Cerebellar cortex (tissue), 1 donor: Measurements from ENCODE around the gene SCAMP3.
A peak's percentile ranks its signal among the peaks of the same experiment; 100 is the strongest.
"Not testable (repeated sequence)": the region's sequence is repeated elsewhere in the genome, so short reads cannot be mapped to it uniquely, and the experiment has no call there.

ENCODE experiments used
- DNase-seq: peaks from one replicate; pipeline ENCODE4 v3.0.0-alpha.2; 2015; ENCODE audit warnings: low spot score

The SCAMP3 gene

DNA sequence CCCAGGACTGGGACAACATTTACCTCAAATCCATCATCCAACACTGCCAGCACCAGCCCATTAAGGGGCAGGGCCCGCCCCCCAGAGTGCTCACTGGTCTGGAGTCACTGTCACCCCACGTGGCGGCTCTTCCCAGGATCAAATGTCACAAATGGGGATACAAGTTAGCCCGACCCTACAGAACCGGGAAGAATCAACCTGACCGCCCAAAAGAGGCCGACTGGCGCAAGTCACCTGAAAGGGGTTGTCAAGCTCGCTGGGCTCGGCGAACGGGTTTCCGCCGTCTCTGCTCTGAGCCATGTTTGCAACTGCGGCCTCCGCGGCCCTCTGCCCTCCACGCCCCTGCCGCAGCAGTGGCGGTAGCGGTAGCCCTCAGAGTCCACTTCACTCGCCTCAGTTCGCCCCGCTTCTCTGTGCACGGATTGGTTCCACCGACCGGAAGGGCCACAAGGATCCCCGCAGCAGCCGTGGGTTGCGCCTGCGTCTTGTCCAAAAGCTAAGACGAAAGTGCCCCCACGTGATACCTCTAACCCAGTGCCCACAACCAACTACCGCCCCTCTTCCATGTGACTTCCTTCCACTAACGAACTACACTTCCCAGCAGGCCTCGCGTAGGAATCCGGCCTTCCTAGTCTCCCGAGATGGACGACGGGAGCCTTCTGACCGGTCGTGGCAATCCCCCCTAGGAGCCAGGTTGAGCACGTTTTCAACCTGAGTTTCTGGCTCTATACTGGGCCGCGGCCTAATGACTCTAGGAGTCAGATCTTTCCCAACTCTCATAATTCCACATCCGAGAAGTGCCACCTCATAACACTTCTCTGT lies at the start of gene SCAMP3:
Gene SCAMP3 (minus strand): TSS at position 509 of the 822 bp plus-strand sequence. CDS start 209 bp downstream, at position 300.
- DNase-seq = peak; percentile 100

DNA sequence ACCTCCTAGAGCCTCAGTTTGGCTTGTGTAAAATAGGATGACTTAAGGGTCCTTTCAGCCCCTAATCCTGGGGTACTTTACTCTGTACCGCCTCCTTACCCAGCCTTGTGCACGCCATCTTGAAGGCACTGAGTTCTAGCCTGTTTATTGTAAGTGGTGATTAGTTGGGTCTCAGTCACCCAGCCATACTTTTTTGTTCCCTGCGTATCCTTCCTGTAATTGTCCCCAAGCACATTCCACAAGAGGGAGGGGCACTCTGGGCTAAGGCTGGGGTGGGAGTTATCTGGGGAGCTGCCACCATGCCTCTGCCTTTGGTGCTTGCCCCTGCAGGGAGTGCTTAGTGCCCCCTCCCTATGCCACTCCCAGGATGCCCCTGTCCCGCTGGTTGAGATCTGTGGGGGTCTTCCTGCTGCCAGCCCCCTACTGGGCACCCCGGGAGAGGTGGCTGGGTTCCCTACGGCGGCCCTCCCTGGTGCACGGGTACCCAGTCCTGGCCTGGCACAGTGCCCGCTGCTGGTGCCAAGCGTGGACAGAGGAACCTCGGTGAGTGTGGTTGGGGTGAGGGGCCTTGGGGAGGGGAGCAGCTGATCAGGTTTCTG lies 47.4 kb upstream of the SCAMP3 start:
- no peak for DNase-seq

DNA sequence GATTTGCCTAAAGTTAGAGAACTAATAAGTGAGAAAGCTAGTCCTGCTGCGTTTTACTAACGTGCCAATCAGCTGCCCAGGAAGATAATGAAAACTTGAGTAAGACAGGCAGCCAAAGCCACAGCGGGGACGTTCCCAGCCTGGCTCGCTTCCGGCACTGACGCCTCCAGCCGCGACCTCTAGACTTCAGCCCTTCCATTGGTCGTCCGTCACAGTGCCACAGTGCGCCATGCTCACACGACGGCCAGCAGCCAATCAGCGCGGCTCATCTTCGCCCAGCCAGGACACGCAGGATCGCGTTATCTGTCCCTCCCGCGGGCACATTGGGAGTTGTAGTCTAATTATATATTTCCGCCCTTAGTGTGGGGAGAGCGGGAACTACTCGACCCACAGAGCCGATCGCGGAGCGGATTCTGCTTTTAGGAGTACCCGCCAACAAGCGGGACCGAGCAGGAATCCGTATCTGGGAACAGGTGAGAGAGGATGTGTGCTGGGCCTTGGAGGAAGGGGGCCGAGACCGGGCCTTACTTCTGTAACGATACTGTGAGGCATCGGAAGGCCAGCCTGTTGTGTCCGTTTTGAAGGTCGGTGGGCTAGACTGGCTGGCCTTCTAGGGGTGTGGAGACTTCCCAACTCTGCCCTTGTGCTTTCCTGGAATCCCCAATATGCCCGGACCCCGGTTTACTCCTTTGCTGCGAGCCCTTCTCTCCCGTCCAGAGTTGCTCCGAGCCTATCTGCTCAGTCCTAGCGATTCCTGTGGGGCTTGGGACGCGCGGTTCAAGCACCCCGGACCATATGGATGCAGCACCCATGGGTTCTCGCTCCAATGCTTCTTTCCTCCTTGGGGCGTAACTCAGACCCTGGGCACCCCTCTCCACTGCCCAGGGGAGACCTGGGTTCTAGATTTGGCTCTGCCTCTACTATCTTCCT lies 46.6 kb upstream of the SCAMP3 start, which contains the start of gene FDPS:
Gene FDPS (plus strand): TSS at position 374 of the 930 bp plus-strand sequence. CDS start 924 bp downstream, outside the sequence.
- DNase-seq = peak; percentile 100

DNA sequence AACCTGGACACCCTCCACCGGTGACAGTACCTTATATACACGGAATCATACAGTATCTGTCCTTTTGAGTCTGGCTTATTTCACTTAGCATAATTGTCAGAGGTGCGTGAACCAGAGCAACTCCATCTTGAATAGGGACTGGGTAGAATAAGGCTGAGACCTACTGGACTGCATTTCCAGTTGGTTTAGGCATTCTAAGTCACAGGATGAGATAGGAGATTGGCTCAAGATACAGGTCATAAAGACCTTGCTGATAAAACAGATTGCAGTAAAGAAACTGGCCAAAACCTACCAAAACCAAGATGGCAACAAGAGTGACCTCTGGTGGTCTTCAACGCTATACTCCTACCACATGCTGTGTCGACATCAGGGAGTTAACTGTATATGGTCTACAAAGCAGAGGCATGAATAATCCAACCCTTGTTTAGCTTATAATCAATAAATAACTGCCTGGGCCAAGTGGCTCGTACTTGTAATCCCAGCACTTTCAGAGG lies 45.1 kb upstream of the SCAMP3 start:
- peak; percentile 61 for DNase-seq

DNA sequence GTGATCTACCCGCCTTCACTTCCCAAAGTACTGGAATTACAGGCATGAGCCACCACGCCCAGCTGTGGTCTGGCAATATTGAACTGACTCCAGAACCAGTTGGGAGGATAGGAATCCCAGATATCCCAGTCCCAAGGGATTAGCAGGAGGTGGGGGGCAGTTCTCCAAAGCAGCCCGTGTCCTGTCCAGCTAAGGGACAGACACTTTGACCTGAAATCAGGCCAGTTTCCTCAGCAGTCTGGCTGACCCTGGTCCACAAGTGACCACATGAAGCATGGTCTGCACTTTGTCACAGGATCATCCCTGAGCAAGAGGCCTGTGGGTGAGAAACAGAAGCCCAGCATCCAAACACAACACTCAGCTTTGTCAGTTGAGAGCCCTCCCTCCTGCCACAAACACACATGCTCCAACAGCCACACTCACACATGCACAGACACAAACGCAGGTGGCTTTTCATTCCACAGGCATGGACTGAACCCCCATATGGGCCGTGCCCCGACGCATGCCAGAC lies 43.8 kb upstream of the SCAMP3 start:
- no peak for DNase-seq

DNA sequence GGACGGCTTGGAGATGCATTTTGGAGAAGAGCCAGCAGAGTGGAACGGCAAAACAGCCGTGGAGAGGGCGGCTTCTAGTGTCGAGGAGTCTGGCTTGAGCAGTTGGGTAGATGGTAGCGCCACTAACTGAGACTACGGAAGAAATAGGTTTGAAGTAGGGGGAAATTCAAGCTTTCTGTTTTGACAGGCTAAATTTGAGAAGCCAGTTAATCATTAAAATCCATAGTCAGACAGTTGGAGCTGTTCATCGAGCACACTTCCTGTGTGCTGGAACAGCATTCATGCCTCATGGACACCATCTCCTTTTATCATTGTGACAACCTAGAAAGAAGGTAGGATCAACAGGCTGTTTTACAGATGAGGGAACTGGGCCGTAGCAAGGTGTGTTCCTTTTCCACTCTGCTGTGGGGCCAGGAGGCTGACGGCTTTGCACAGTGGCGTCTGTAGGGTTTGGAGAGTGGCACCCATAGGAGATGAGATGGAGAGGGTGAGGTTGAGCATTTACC lies 42.5 kb upstream of the SCAMP3 start:
- no peak for DNase-seq

DNA sequence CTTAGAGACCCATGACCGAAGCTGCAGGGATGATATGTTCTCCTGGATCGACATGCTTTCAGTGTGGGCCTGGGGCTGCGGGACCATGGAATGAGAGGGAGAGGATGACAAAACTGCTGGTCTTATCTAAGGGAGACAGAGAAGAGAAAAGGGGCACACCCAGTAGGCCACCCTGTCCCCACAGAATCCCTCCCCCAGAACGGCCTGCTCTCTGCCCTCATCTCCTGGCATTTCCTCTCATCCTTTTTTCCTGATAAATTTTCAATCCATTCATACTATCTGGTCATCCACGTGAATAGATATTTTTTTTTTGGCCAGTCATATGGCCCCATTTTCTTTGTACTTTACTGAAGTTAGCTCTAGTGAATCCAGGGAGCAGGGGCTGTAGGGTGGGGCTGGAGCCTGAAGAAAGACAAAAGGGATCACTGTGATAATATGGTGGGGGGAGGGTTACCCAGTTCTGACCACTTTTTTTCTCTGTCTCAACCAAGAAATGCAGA lies 39.2 kb upstream of the SCAMP3 start, which contains the start of gene PKLR:
Gene PKLR (minus strand): TSS at position 97 of the 500 bp plus-strand sequence. CDS start 43 bp downstream, at position 54.
- no peak for DNase-seq

DNA sequence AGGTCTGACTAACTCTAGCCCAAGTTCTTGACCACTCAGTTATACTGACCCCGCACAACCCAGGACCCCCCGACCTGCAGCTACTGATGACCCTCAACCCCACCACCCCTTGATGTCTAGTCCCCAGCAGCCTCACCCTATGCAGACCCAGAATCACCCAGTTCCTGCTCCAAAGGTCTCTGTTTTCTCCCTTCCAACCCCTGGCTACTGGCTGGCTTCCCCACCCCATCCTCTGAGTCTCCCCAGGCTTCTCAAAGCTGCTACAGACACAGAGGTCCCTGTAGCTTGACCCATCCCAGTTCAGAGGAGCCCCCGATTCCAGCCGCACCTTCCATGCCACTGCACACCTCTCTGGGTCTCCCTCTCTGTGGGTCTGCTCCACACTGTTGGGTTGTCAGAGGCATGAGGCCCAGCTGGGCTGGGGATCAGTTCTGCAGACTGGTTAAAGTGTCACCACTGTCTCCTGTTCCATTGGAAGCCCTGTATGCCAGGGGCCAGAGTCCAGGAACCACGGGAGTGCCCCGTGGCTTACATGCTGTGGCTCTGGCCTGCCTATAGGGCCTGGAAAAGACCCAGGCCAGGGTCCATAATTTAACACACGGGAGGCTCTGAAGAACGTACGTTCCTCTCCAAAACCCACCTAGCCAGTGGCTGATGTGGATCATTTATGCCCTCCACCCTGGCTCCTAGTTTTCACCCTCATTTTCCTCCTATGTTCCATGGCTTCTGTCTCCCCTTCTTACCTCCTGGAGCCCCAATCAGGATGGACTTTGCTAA lies 38.6 kb upstream of the SCAMP3 start:
- no peak for DNase-seq

DNA sequence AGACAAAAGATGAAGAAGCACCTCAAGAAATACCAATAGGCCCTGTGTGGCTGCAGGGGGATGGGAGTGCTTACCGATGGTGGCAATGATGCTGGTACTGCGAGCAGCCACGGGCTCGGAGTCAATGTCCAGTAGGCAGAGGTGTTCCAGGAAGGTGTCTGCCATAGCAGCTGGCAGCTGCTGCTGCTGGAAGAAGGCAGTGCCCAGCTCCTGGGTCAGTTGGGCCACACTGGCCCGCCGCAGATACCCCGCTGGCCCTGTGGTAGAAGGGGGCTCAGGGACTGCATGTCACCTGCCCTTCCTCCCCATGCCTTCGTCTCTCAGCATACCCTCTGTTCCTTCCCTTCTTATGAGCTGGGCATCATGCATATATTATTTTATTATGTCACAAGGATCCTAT lies 37.9 kb upstream of the SCAMP3 start:
- DNase-seq = no peak

DNA sequence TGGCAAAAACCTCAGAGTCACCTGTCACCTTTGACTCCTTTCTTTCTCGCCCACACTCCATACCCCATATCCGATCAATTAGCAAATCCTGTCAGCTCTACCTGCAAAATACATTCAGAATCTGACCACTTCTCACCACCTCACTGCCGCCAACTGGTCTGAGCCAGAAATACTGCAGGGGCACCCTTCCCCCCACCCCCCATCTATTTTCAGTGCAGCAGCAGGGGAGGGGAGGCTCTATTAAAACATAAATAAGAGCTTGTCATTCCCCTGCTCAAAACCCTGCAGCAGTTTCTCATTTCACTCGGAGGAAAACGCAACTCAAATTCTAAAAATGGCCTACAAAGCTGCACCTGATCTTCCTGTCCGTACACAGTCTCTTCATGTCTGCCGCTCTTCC lies 35.2 kb upstream of the SCAMP3 start:
- no peak for DNase-seq

DNA sequence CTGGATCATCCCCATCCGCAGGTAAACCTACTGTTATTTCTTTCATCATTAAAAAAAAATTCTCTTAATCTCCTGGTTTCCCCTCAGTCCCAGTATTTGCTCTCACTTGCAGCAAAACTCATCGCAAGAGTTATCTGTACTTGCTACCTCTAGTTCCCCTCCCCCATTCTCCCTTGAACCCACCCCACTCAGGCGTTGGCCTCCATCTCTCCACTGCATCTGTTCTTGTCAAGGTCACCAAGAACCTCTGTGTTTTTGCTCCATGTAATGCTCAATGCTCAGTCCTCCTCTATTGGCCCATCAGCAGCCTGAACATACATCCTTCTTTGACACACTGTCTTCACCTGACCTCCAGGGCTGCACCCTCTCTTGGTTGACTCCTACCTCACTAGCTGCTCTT lies 34.5 kb upstream of the SCAMP3 start:
- DNase-seq = no peak

DNA sequence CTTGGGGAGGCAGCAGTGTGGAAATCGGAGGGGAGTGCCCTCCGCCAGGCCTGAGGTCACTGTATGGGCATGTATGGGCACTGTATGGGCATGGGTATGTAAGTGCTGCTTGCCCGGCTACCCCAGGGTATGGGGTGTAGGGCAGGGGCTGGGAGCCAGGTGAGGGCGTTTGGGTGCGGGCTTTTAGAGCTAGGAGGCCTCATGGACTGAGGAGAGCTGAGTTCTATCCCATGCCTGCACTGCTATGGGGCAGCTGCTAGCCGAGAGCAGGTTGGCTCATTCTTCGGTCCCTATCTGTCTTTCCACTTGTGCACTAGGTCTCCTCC lies 33.7 kb upstream of the SCAMP3 start:
- no peak for DNase-seq

DNA sequence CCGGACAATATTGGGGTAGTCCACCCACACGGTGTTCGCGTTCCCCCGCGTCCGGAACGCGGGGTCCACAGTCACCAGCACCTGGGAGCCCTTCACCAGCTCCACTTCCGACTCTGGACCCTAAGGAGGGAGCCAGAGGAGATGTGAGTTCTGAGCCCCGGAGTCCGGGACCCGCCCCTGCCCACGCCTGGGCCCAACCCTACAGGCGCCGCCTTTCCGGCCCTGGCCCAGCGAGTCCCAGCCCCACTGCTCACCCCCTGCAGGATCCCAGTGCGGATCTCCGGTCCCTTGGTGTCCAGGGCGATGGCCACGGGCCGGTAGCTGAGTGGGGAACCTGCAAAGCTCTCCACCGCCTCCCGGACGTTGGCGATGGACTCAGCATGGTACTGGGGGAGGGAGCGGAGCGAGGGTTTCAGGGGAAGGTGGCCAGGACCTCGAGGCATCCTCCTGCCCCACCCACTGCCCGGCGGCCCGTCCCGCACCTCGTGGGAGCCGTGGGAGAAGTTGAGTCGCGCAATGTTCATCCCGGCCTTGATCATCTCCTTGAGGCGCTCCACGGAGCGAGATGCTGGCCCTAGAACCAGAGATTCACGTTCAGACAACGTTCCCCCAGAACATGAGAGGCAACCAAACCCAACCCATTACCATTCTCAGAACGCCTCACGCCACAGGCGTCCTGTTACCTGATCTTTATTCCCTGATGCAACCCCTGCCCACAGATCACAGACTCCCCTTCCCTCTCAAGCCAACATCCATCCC lies 33.2 kb upstream of the SCAMP3 start:
- no peak for DNase-seq

DNA sequence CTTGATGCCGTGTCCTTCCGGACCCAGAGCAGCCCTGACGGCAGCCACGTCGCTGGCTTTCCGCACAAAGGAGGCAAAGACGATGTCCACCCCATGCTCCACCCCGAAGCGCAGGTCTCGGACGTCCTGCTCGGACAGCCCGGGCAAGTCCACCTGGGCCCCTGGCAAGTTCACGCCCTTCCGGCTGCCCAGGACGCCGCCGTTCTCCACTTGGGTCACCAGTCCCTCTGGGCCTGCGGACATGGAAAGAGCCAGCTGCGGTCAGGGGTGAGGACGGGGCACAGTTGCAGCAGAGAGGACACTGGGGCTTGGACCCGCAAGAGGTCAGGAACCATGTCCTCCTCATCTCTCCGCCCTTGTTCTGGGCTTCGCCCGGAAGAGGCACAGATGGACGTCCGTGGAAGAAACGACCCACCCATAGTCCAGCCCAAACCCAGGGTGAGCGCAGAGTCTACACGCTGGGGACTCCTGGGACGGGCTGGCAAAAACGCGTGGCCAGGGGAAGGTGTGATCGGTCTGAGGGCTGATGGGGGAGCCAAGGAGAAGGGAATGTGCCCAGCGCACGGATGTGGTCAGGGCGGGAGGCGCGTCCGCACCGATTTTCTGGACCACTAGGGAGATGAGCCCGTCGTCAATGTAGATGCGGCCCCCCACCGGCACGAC lies 32.5 kb upstream of the SCAMP3 start:
- no peak for DNase-seq

DNA sequence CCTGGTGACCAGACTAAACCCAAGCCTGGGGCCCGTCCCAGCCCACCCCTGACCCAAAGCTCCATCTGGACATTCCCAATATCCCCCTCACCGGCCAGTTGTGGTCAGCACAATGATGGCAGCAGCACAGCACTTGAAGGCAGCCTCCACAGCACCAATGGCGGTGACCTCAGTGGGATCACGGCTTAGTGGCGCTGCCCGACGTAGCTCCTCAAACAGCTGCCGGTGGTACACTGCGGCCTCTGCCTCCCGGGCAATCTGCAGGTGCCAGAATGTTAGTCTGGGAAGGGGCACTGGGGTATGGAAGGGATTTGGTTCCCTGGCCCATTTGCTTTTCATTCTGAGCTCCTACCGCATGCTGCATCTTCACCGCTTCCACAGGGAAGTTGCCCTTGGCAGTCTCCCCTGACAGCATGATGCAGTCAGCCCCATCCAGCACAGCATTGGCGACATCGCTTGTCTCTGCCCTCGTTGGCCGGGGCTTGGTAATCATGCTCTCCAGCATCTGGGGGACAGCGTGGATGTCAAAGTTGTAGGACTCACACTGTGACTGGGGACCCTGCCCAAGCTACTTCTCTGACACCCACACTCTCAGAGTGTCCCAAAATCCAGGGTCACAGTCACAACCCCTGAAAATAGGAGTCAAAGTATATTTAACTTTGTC lies 31.1 kb upstream of the SCAMP3 start:
- no peak for DNase-seq

DNA sequence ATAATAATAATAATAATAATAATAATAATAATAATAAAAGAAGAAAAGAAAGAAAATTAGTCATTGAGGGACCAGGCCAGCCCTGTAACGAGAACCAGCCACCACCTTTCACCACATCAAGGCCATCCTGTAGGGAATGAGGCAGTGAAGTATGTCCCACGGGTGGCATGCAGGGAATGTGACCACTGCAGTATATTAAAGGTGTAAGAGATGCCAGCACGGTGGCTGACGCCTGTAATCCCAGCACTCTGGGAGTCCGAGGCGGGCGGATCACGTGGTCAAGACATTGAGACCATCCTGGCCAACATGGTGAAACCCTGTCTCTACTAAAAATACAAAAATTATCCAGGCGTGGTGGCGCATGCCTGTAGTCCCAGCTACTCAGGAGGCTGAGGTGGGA lies 28.8 kb upstream of the SCAMP3 start:
- not testable (repeated sequence) for DNase-seq

DNA sequence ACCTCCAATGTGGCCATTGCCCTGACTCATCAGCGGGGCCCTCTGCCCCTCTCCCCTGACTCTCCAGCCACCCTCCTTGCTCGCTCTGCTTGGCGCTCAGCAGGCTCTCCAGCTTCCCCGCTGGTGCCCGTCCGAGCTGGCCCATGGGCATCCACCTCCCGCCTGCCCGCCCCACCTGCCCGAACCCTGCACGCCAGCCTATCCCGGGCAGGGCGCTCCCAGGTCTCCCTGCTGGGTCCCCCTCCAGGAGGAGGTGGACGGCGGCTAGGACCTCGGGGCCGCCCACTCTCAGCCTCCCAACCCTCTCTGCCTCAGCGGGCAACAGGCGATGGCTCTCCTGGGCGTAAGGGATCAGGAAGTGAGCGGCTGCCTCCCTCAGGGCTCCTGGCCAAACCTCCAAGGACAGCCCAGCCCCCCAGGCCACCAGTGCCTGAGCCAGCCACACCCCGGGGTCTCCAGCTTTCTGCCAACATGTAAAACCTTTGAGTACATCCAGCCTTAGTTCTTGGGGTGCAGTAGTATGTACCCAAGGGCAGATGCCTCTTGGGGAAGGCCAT lies 25.9 kb upstream of the SCAMP3 start:
- no peak for DNase-seq

DNA sequence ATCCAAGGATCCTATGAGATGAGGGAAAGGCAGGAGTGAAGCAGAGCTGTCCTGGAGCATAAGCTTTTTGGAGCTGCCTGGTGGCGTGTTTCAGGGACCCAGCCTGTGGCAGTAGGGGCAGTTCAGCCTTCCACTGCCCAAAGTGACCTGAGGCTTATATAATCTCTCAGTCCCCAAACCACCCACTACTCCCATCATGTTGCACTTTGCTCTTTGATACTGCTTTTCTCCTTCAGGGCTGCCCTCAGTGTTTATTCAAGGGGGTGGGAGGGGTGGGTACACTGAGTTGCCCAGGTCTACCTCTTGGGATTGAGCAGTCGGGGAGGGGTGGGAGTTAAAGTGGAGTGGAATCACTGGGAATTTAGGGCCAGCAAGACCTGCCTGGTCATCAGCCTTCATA lies 24.4 kb upstream of the SCAMP3 start:
- DNase-seq = no peak

DNA sequence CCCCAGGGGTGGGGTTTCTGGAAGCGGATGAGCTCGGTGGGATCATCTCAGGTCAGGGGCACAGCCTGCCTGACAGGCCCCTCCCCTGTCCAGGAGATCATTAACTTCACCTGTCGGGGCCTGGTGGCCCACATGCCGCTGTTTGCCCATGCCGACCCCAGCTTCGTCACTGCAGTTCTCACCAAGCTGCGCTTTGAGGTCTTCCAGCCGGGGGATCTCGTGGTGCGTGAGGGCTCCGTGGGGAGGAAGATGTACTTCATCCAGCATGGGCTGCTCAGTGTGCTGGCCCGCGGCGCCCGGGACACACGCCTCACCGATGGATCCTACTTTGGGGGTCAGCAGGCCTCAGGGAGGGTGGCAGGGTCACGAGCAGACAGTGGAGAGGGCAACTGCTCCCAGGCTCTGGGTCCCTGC lies 23.5 kb upstream of the SCAMP3 start:
- no peak for DNase-seq
